HG02678 (cell line): Measurements from ENCODE around the gene NLRP6.
A peak's percentile ranks its signal among the peaks of the same experiment; 100 is the strongest.
"Not testable (repeated sequence)": the region's sequence is repeated elsewhere in the genome, so short reads cannot be mapped to it uniquely, and the experiment has no call there.

ENCODE experiments used
- ATAC-seq: cut with Tn5 transposase; IDR thresholded peaks from one replicate; pipeline ENCODE4 v1.9.1; 2021; ENCODE audit warnings: mild to moderate bottlenecking, moderate library complexity; ENCODE audit not compliant: unreplicated experiment

Gene NLRP6

GRCh38 chr11:278001-278951, at the start of gene NLRP6:
Gene NLRP6, plus strand, starts transcription at chr11:278407. Its CDS starts 163 bp downstream, at chr11:278570.
- ATAC-seq = no peak

- no peak for ATAC-seq
Observed at GRCh38 chr11:230431-230830, 47.8 kb upstream of the NLRP6 start.

GRCh38 chr11:232783-233565, 45.2 kb upstream of the NLRP6 start:
- no peak for ATAC-seq

- no peak for ATAC-seq
Observed at GRCh38 chr11:235180-235579, 43.0 kb upstream of the NLRP6 start.

GRCh38 chr11:235609-235996, 42.6 kb upstream of the NLRP6 start:
- ATAC-seq = peak; percentile 5

- ATAC-seq = peak; percentile 78
Observed at GRCh38 chr11:235997-236773, 42.0 kb upstream of the NLRP6 start, which contains the start of gene SIRT3. Gene SIRT3, minus strand, starts transcription at chr11:236342. Its CDS starts 14 bp downstream, at chr11:236328.

GRCh38 chr11:236774-237767, 41.1 kb upstream of the NLRP6 start, which contains the start of gene PSMD13:
Gene PSMD13, plus strand, starts transcription at chr11:236976. Its CDS starts 74 bp downstream, at chr11:237050.
- ATAC-seq = peak; percentile 77

GRCh38 chr11:238346-238745, 39.9 kb upstream of the NLRP6 start:
- ATAC-seq = not testable (repeated sequence)

DNA sequence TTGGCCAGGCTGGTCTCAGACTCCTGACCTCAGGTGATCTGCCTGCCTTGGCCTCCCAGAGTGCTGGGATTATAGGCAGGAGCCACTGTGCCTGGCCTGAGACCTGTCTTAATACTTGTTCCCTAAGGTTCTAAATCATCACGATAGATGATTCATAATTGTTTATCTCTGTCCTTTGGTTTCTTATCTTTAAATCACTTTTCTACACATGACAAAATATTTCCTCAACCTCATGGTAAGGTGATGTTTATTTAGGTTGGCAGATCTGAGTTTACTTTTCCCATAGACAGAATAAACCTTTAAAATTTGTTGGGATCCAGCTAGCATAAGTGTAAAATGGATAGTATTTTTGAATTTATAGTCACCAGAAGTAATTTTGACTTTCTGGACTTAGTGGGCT, 37.9 kb upstream of the NLRP6 start:
- ATAC-seq = no peak

- ATAC-seq = no peak
Observed at GRCh38 chr11:241634-242033, 36.6 kb upstream of the NLRP6 start.

GRCh38 chr11:244376-244775, 33.8 kb upstream of the NLRP6 start:
- ATAC-seq = no peak

DNA sequence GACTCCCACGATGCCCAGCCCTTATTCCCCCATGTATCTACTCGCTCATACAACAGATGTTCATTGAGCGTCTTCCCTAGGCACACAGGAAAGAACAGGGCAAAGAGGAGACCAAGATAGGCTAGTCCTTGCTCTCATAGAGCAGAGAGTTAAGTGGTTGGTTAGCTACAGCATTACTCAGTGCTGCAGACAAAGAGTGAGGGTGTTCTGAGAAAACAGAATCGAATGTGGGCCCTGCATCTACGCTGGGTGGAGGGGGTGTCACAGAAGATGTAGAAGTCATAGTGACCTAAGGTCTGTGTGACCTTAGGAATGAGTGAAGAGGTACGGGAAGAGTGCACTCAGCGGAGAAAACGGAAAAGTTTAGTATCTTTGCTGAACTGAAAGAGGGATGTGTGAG, 29.1 kb upstream of the NLRP6 start:
- ATAC-seq = no peak

- no peak for ATAC-seq
Observed at GRCh38 chr11:250274-250673, 27.9 kb upstream of the NLRP6 start.

DNA sequence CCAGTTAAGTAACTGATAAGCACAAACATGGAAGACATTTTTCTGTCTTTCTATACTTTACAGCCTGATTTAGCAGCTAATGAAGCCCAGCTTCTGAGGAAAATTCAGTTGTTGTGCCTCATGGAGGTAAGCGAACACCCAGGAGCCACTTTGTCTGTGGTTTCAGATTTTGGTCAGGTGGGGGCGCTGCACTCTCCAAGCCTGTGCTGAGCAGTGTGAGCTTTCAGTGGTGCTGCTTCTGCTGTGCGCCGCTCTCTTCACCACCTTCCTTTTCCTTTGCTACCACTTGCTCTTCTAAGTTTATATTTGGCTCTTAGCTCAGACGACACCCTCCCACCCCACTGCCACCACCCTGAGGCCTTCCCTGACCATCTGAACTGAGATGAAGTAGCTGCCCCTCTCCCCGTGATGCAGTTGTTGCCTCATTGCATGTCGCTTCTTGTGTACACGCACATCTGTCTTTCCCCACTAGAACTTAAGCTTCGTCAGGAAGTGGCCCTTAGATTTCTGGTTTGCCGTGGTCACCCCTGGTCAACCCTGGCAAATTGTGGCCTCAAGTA, 27.4 kb upstream of the NLRP6 start:
- no peak for ATAC-seq

DNA sequence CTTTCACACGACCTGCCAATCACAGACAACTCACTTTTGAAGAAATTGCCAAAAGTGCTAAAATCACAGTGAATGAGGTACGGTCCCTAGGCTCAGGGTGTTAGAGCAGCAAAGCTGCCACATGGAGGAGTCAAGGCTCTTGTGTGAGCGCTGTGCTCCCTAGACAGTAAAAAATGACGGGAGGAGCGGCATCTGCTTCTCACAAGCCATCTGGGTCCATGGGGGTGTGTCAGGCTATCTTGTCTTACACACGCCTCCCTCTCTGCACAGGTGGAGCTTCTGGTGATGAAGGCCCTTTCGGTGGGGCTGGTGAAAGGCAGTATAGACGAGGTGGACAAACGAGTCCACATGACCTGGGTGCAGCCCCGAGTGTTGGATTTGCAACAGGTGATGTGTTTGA, 26.7 kb upstream of the NLRP6 start:
- no peak for ATAC-seq

- ATAC-seq = no peak
Observed at GRCh38 chr11:252666-253065, 25.5 kb upstream of the NLRP6 start.

GRCh38 chr11:253160-253885, 24.9 kb upstream of the NLRP6 start:
- no peak for ATAC-seq

GRCh38 chr11:253886-254270, 24.3 kb upstream of the NLRP6 start:
- no peak for ATAC-seq

GRCh38 chr11:255176-255575, 23.0 kb upstream of the NLRP6 start:
- no peak for ATAC-seq
